Naive thymus-derived CD8-positive, alpha-beta T cell (primary cell): ENCODE results near the gene CFAP46. TPM values are rescaled to one million over a fixed set of nuclear protein-coding genes. Genes with fewer than 3 reads are reported as not detected.
"Not testable (repeated sequence)": the region's sequence is repeated elsewhere in the genome, so short reads cannot be mapped to it uniquely, and the experiment has no call there.

Source experiments
- ATAC-seq, 2 donors: fragments of 150-1000 bp; cut with Tn5 transposase in 1 of 2; sonication (Bioruptor Pico), chemical (Tn5 transposase) in 1 of 2; 1 replicate in 1 of 2; 2 replicates in 1 of 2; pipeline ENCODE4 v1.10.0; 2021; ENCODE audit warnings: mild to moderate bottlenecking in 2 of 2, moderate library complexity in 2 of 2
- POLR2A ChIA-PET: fragments of 350-600 bp; sonication (Branson Sonifier 250); formaldehyde crosslinking; loops from one replicate; lab custom pipeline; 2021; ENCODE audit warnings: antibody characterized with exemption; lab: Charles Lee
- DNase-seq, 10 donors: peaks; one replicate each; pipeline versions ENCODE4 v3.0.0 to v3.0.0-alpha.2; 2020 to 2022
- H3K27ac Mint-ChIP-seq, 10 donors: one replicate each; pipeline ENCODE4 v1.8.0; 2020 to 2022; ENCODE audit warnings: mild to moderate bottlenecking in 10 of 10, mixed read lengths in 10 of 10, moderate library complexity in 4 of 10, inconsistent platforms in 1 of 10
- H3K27me3 Mint-ChIP-seq, 5 donors: one replicate each; pipeline ENCODE4 v1.8.0; 2021 to 2022; ENCODE audit warnings: mixed read lengths in 5 of 5
- H3K36me3 Mint-ChIP-seq, 3 donors: one replicate each; pipeline ENCODE4 v1.8.0; 2020 to 2022; ENCODE audit warnings: mixed read lengths in 3 of 3, mild to moderate bottlenecking in 2 of 3, inconsistent platforms in 1 of 3
- H3K4me1 Mint-ChIP-seq, 4 donors: one replicate each; pipeline ENCODE4 v1.8.0; 2021 to 2022; ENCODE audit warnings: mixed read lengths in 4 of 4
- H3K4me3 Mint-ChIP-seq, 10 donors: one replicate each; pipeline ENCODE4 v1.8.0; 2020 to 2022; ENCODE audit warnings: mild to moderate bottlenecking in 10 of 10, mixed read lengths in 10 of 10, moderate library complexity in 6 of 10, inconsistent platforms in 1 of 10
- H3K9me3 Mint-ChIP-seq, 9 donors: one replicate each; pipeline ENCODE4 v1.8.0; 2020 to 2022; ENCODE audit warnings: mixed read lengths in 9 of 9, mild to moderate bottlenecking in 3 of 9, inconsistent platforms in 1 of 9, moderate library complexity in 1 of 9
- polyA plus RNA-seq, 3 donors: library from polyadenylated mRNA; unstranded; fragments of 300-500 nt; fragmentation: Illumina TruSeq; gene quantifications; one replicate each; pipeline ENCODE4 v1.2.3, GENCODE V29; 2021
- total RNA-seq, 8 experiments: library from RNA in 2 of 8; stranded (reverse) in 2 of 8; gene quantifications; one replicate each; pipeline ENCODE4 v1.2.3 and lab custom pipeline; 2021 to 2026

Gene CFAP46
- total and polyA plus RNA-seq, 5 experiments from 2014 or later: not detected

GRCh38 chr10:132908621-132909295 lies 33.6 kb downstream of the CFAP46 start:
- Mint-ChIP-seq H3K27me3 (peaks cover 3 to 24% (median 15%) of the 10 kb centered on the region in 5 donors), H3K4me1 (peaks cover 0 to 8% (median 6%) of the 10 kb centered on the region in 4 donors), H3K4me3 (no peak overlapping the region), H3K36me3 (no peaks in the 10 kb centered on the region), H3K9me3 (peaks cover 0 to 7% (median 0%) of the 10 kb centered on the region in 9 donors), H3K27ac (no peak overlapping the region)
- POLR2A ChIA-PET: no interaction called here
- ATAC-seq (no peak), DNase-seq (peak in 1 of 10 donors; percentile 43)

- ATAC-seq (no peak), DNase-seq (peak in 1 of 10 donors; percentile 27)
- H3K4me3 Mint-ChIP-seq: no peak overlapping the region
- H3K27me3 Mint-ChIP-seq: peaks cover 3 to 24% (median 16%) of the 10 kb centered on the region in 5 donors
- peaks cover 0 to 8% (median 6%) of the 10 kb centered on the region in 4 donors for H3K4me1 Mint-ChIP-seq
- no peak overlapping the region for H3K27ac Mint-ChIP-seq
- H3K36me3 Mint-ChIP-seq: no peaks in the 10 kb centered on the region
- H3K9me3 Mint-ChIP-seq: peaks cover 0 to 7% (median 0%) of the 10 kb centered on the region in 9 donors
- POLR2A ChIA-PET: no interaction called here
Measured at GRCh38 chr10:132907821-132908620, 34.3 kb downstream of the CFAP46 start.

- DNase-seq: no peak
- POLR2A ChIA-PET: no interaction called here
- Mint-ChIP-seq H3K4me1 (peaks cover 0 to 8% (median 5%) of the 10 kb centered on the region in 4 donors), H3K27me3 (peaks cover 3 to 32% (median 14%) of the 10 kb centered on the region in 5 donors), H3K4me3 (no peak overlapping the region), H3K27ac (no peak overlapping the region), H3K36me3 (no peaks in the 10 kb centered on the region), H3K9me3 (peaks cover 0 to 7% (median 0%) of the 10 kb centered on the region in 9 donors)
- no peak for ATAC-seq
Measured at GRCh38 chr10:132906836-132907235, 35.5 kb downstream of the CFAP46 start.

GRCh38 chr10:132906106-132906505 lies 36.3 kb downstream of the CFAP46 start:
- H3K27ac Mint-ChIP-seq: no peak overlapping the region
- peaks cover 3 to 39% (median 14%) of the 10 kb centered on the region in 5 donors for H3K27me3 Mint-ChIP-seq

GRCh38 chr10:132905661-132906060 lies 36.7 kb downstream of the CFAP46 start:
- no peak for ATAC-seq
- POLR2A ChIA-PET: no interaction called here
- H3K27ac Mint-ChIP-seq: no peak overlapping the region
- DNase-seq: no peak
- peaks cover 0 to 10% (median 0%) of the 10 kb centered on the region in 3 donors for H3K36me3 Mint-ChIP-seq
- H3K4me3 Mint-ChIP-seq: no peak overlapping the region
- H3K27me3 Mint-ChIP-seq: peaks cover 3 to 44% (median 16%) of the 10 kb centered on the region in 5 donors
- peaks cover 0 to 8% (median 5%) of the 10 kb centered on the region in 4 donors for H3K4me1 Mint-ChIP-seq
- peaks cover 0 to 17% (median 0%) of the 10 kb centered on the region in 9 donors for H3K9me3 Mint-ChIP-seq

More at GRCh38 chr10:132906106-132906505, 36.3 kb downstream of the CFAP46 start:
- DNase-seq: peak in 1 of 10 donors; percentile 45
- POLR2A ChIA-PET: no interaction called here
- Mint-ChIP-seq H3K9me3 (peaks cover 0 to 12% (median 0%) of the 10 kb centered on the region in 9 donors), H3K4me1 (peaks cover 0 to 8% (median 5%) of the 10 kb centered on the region in 4 donors), H3K4me3 (no peak overlapping the region), H3K36me3 (peaks cover 0 to 5% (median 0%) of the 10 kb centered on the region in 3 donors)
- ATAC-seq: no peak

GRCh38 chr10:132904814-132905649 lies 37.3 kb downstream of the CFAP46 start:
- peaks cover 3 to 44% (median 15%) of the 10 kb centered on the region in 5 donors for H3K27me3 Mint-ChIP-seq
- ATAC-seq: no peak
- peaks cover 0 to 20% (median 0%) of the 10 kb centered on the region in 9 donors for H3K9me3 Mint-ChIP-seq
- no peak for DNase-seq
- H3K36me3 Mint-ChIP-seq: peaks cover 0 to 11% (median 0%) of the 10 kb centered on the region in 3 donors
- no peak overlapping the region for H3K27ac Mint-ChIP-seq
- H3K4me1 Mint-ChIP-seq: peaks cover 0 to 8% (median 5%) of the 10 kb centered on the region in 4 donors
- POLR2A ChIA-PET: no interaction called here
- peak overlapping the region in 2 of 10 donors; percentile 5 to 6 for H3K4me3 Mint-ChIP-seq

GRCh38 chr10:132904181-132904813 lies 38.1 kb downstream of the CFAP46 start:
- peaks cover 3 to 44% (median 15%) of the 10 kb centered on the region in 5 donors for H3K27me3 Mint-ChIP-seq
- peaks cover 0 to 11% (median 0%) of the 10 kb centered on the region in 3 donors for H3K36me3 Mint-ChIP-seq
- peak overlapping the region in 2 of 10 donors; percentile 6 to 13 for H3K4me3 Mint-ChIP-seq
- H3K27ac Mint-ChIP-seq: no peak overlapping the region
- DNase-seq: peak in 1 of 10 donors; percentile 26
- H3K4me1 Mint-ChIP-seq: peaks cover 0 to 8% (median 5%) of the 10 kb centered on the region in 4 donors
- POLR2A ChIA-PET: no interaction called here
- peaks cover 0 to 20% (median 0%) of the 10 kb centered on the region in 9 donors for H3K9me3 Mint-ChIP-seq
- no peak for ATAC-seq

- H3K4me1 Mint-ChIP-seq, POLR2A ChIA-PET, H3K27ac Mint-ChIP-seq, H3K4me3 Mint-ChIP-seq, ATAC-seq: not testable (repeated sequence)
- Mint-ChIP-seq H3K9me3 (peaks cover 0 to 20% (median 0%) of the 10 kb centered on the region in 9 donors), H3K36me3 (peaks cover 0 to 11% (median 0%) of the 10 kb centered on the region in 3 donors), H3K27me3 (peaks cover 3 to 44% (median 15%) of the 10 kb centered on the region in 5 donors)
- peak in 1 of 10 donors; percentile 35 for DNase-seq
Measured at GRCh38 chr10:132902656-132903575, 39.5 kb downstream of the CFAP46 start.

- Mint-ChIP-seq H3K9me3 (peaks cover 0 to 20% (median 0%) of the 10 kb centered on the region in 9 donors), H3K27me3 (peaks cover 3 to 44% (median 16%) of the 10 kb centered on the region in 5 donors), H3K4me1 (peaks cover 0 to 8% (median 5%) of the 10 kb centered on the region in 4 donors), H3K4me3 (no peak overlapping the region), H3K36me3 (peaks cover 0 to 11% (median 0%) of the 10 kb centered on the region in 3 donors), H3K27ac (peak overlapping the region in 1 of 10 donors; percentile 15)
- DNase-seq (peak in 1 of 10 donors; percentile 28), ATAC-seq (no peak)
- POLR2A ChIA-PET: no interaction called here
Measured at GRCh38 chr10:132901351-132901750, 41.0 kb downstream of the CFAP46 start.

- POLR2A ChIA-PET: no interaction called here
- Mint-ChIP-seq H3K4me3 (no peak overlapping the region), H3K9me3 (peaks cover 0 to 18% (median 0%) of the 10 kb centered on the region in 9 donors), H3K36me3 (peaks cover 0 to 11% (median 0%) of the 10 kb centered on the region in 3 donors), H3K4me1 (peaks cover 0 to 8% (median 5%) of the 10 kb centered on the region in 4 donors), H3K27ac (no peak overlapping the region), H3K27me3 (peaks cover 3 to 40% (median 17%) of the 10 kb centered on the region in 5 donors)
- ATAC-seq: no peak
- peak in 1 of 10 donors; percentile 26 for DNase-seq
Measured at GRCh38 chr10:132900211-132900756, 42.1 kb downstream of the CFAP46 start.
